Coronary artery (tissue), 2 donors: ENCODE results near the gene PRKN.

ENCODE experiments used
- DNase-seq: peaks from one replicate; pipeline ENCODE4 v3.0.0-alpha.2; 2017; ENCODE audit warnings: low spot score
- H3K27ac ChIP-seq, 2 donors: fragments of 200-600 bp; sonication (generic); one replicate each; pipeline ENCODE4 v1.5.1; 2016 to 2019
- H3K4me3 ChIP-seq: fragments of 200-600 bp; sonication (generic); 2 replicates; pipeline ENCODE4 v1.5.1; 2016; ENCODE audit warnings: mild to moderate bottlenecking, moderate library complexity
- TF ChIP-seq, protein P1 (sequence below): fragments of 200-600 bp; sonication (generic); IDR thresholded peaks from one replicate; pipeline ENCODE4 v1.5.1; 2019; ENCODE audit warnings: antibody characterized with exemption

Gene PRKN

DNA sequence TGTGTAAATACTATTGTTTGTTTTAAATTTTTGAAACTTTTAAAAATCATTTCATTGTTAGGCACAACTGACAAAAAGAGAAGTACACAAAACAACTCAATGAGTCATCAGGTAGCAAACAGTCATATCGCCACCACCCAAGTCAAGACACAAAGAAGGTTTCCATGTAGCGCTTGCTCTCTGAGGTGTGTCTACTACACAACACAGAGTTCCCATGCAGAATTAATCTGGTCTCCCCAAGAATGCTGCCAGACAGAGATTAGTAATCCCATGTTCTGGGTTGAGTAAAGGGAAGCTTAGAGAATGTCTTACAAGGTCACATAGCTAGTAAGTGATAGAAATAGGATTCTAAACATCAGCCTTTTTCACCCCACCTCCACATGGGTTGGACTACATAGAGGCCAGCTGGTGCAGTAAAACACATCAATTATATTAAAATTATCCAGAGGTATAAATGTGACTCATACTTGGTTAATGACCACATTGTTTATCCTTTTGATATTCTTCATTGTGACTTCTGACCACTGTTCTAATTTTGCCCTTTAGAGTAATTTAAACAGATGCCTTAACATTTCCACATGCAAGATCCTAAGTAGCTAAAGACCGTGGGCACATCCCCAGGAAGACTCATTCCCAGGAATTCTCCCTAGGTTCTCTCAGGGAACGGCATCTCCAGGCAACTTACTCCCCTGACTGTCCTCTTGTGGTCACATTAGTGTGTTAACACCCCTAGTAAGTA, 413.5 kb downstream of the PRKN start:
- Histone ChIP-seq H3K27ac (no peak overlapping the region), H3K4me3 (no peak overlapping the region)
- TF ChIP-seq, protein P1, sequence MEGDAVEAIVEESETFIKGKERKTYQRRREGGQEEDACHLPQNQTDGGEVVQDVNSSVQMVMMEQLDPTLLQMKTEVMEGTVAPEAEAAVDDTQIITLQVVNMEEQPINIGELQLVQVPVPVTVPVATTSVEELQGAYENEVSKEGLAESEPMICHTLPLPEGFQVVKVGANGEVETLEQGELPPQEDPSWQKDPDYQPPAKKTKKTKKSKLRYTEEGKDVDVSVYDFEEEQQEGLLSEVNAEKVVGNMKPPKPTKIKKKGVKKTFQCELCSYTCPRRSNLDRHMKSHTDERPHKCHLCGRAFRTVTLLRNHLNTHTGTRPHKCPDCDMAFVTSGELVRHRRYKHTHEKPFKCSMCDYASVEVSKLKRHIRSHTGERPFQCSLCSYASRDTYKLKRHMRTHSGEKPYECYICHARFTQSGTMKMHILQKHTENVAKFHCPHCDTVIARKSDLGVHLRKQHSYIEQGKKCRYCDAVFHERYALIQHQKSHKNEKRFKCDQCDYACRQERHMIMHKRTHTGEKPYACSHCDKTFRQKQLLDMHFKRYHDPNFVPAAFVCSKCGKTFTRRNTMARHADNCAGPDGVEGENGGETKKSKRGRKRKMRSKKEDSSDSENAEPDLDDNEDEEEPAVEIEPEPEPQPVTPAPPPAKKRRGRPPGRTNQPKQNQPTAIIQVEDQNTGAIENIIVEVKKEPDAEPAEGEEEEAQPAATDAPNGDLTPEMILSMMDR = no peak
- DNase-seq = no peak

DNA sequence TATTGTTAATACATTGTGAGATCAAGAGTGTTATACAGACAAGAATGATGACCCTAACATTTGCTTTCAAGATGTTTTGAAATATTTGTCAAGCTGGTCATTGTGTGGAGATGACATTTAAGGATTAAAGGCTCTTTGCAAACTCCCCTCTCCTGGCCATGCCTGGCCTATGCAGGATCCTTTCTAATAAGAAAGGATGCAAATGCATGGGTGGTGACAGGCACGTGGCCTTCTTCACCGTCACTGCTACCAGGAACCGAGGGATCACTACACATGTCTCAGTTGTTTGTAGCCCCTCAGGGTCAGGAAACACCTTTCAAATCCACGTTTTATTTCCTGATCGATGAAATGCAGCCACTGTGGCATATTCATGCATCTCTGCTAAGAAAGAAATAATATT, 419.7 kb downstream of the PRKN start:
- TF ChIP-seq, protein P1 = no peak
- no peak overlapping the region for H3K4me3 ChIP-seq
- no peak overlapping the region for H3K27ac ChIP-seq
- DNase-seq = no peak

GRCh38 chr6:162306616-162307015, 420.9 kb downstream of the PRKN start:
- TF ChIP-seq, protein P1 = no peak
- DNase-seq = no peak
- H3K27ac ChIP-seq = no peak overlapping the region
- no peak overlapping the region for H3K4me3 ChIP-seq

DNA sequence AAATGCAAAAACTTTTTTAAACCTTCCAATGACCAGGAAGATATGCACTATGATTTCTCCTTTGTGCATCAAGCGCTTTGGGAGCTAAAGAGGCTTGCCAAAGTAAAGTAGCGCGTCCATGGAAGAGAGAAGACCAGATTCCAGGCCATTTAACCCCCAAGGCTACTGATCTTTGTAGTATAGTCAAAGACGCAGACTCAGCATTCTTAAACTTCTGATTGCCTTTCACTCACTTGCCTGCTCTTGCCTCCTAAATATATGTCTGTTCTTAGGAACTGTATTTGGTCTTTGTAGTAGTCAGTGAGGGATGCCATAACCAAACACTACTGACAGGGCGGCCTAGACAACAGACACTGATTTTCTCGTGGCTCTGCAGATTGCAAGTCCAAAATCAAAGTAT, 426.4 kb downstream of the PRKN start:
- TF ChIP-seq, protein P1 = no peak
- Histone ChIP-seq H3K4me3 (no peak overlapping the region), H3K27ac (no peak overlapping the region)
- no peak for DNase-seq

DNA sequence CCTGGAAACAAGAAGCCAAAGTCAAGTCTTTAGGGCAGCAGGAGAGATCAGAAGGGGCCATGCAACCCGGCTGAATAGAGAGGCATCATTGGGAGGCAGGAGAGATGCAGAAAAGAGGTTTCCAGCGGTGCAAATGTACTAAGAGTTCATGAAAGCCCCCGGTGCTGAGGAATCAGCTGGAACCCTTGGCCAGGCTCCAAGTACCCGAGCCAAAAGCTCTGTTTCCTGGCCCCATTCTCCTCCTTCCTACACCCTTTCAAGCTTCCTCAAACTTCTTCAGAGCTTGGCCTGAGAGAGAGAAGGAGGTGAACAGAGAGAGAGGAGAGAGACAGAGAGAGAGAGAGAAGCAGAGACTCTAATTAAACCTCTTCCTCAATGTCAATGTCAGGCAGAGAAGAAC, 433.5 kb downstream of the PRKN start:
- DNase-seq = no peak
- Histone ChIP-seq H3K27ac (no peak overlapping the region), H3K4me3 (no peak overlapping the region)
- TF ChIP-seq, protein P1 = no peak

GRCh38 chr6:162292915-162293314, 434.7 kb downstream of the PRKN start:
- Histone ChIP-seq H3K4me3 (no peak overlapping the region), H3K27ac (no peak overlapping the region)
- TF ChIP-seq, protein P1 = no peak
- no peak for DNase-seq

GRCh38 chr6:162290846-162291465, 436.6 kb downstream of the PRKN start:
- TF ChIP-seq, protein P1 = no peak
- DNase-seq = no peak
- H3K4me3 ChIP-seq = no peak overlapping the region

More at GRCh38 chr6:162290846-162291465, 436.6 kb downstream of the PRKN start:
- H3K27ac ChIP-seq = no peak overlapping the region
